Putamen (tissue), 1 donor: Measurements from ENCODE around the gene PASK.
"Not testable (repeated sequence)": the region's sequence is repeated elsewhere in the genome, so short reads cannot be mapped to it uniquely, and the experiment has no call there.

Experiments
- DNase-seq: peaks from one replicate; pipeline ENCODE4 v3.0.0-alpha.2; 2016; ENCODE audit warnings: low spot score

The PASK gene

GRCh38 chr2:241104611-241105010 lies 44.7 kb downstream of the PASK start:
- not testable (repeated sequence) for DNase-seq

GRCh38 chr2:241103176-241103595 lies 46.1 kb downstream of the PASK start:
- no peak for DNase-seq

- DNase-seq: peak; percentile 86
These were observed 47.0 kb downstream of the PASK start, which contains the start of gene MTERF4 for GRCh38 chr2:241102239-241102803. TSS of gene MTERF4 (minus strand) at chr2:241102287. CDS start at chr2:241102273, 14 bp downstream.

- no peak for DNase-seq
These were observed 50.0 kb downstream of the PASK start for GRCh38 chr2:241099246-241099645.

GRCh38 chr2:241096979-241097378 lies 52.3 kb downstream of the PASK start:
- DNase-seq: no peak

- DNase-seq: no peak
These were observed 53.5 kb downstream of the PASK start for GRCh38 chr2:241095594-241096290.

GRCh38 chr2:241094924-241095420 lies 54.3 kb downstream of the PASK start:
- no peak for DNase-seq

- DNase-seq: no peak
These were observed 55.1 kb downstream of the PASK start for GRCh38 chr2:241094172-241094571.

GRCh38 chr2:241093133-241093781 lies 56.0 kb downstream of the PASK start:
- DNase-seq: not testable (repeated sequence)

GRCh38 chr2:241092677-241093076 lies 56.6 kb downstream of the PASK start:
- no peak for DNase-seq

- DNase-seq: no peak
These were observed 57.4 kb downstream of the PASK start for GRCh38 chr2:241091734-241092445.

- DNase-seq: peak; percentile 15
These were observed 58.1 kb downstream of the PASK start for GRCh38 chr2:241091201-241091600.

- DNase-seq: no peak
These were observed 60.2 kb downstream of the PASK start for GRCh38 chr2:241088791-241089732.

- no peak for DNase-seq
These were observed 60.9 kb downstream of the PASK start for GRCh38 chr2:241088376-241088775.

GRCh38 chr2:241087420-241088268 lies 61.6 kb downstream of the PASK start:
- no peak for DNase-seq

GRCh38 chr2:241084856-241085444 lies 64.3 kb downstream of the PASK start:
- DNase-seq: no peak

GRCh38 chr2:241083091-241083415 lies 66.2 kb downstream of the PASK start:
- DNase-seq: no peak

GRCh38 chr2:241082341-241083090 lies 66.8 kb downstream of the PASK start:
- no peak for DNase-seq

- DNase-seq: no peak
These were observed 67.5 kb downstream of the PASK start for GRCh38 chr2:241081643-241082340.
